Fibroblast of mammary gland (primary cell): ENCODE data around the gene RAC2.

Experiments used
- DNase-seq: peaks from one replicate; pipeline ENCODE4 v3.0.0-alpha.2; 2010; ENCODE audit warnings: low read depth
- H3K4me3 ChIP-seq: 2 replicates; pipeline ENCODE4 v1.5.1; 2011; ENCODE audit warnings: low read depth, mild to moderate bottlenecking, low read length, moderate library complexity; ENCODE audit not compliant: control insufficient read depth
- TF ChIP-seq, protein P1 (sequence below): conservative IDR thresholded peaks from 2 replicates; pipeline ENCODE4 v1.5.1; 2011; ENCODE audit warnings: low read depth, low read length, inconsistent platforms; ENCODE audit not compliant: control insufficient read depth, insufficient read depth

RAC2 gene

DNA sequence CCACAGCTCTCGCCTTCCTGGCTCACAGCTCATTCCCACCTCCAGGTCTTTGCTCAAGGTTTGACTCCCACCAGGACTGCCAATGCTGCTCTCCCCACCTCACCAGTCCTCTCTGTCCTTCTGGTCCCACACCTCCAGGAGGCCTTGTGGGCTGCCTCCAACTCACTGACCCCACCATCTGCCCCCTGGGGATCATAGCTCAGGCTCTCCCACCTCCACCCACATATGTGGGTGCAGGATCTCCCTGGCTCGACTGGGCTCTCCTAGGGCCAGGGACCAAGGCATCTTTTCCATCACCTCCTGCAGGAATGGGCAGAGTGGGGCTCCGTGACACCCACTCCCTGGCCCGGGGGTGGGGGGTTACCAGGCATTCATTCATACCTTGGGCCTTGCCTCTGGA, 18.0 kb downstream of the RAC2 start:
- no peak for DNase-seq
- no peak overlapping the region for H3K4me3 ChIP-seq
- TF ChIP-seq, protein P1, sequence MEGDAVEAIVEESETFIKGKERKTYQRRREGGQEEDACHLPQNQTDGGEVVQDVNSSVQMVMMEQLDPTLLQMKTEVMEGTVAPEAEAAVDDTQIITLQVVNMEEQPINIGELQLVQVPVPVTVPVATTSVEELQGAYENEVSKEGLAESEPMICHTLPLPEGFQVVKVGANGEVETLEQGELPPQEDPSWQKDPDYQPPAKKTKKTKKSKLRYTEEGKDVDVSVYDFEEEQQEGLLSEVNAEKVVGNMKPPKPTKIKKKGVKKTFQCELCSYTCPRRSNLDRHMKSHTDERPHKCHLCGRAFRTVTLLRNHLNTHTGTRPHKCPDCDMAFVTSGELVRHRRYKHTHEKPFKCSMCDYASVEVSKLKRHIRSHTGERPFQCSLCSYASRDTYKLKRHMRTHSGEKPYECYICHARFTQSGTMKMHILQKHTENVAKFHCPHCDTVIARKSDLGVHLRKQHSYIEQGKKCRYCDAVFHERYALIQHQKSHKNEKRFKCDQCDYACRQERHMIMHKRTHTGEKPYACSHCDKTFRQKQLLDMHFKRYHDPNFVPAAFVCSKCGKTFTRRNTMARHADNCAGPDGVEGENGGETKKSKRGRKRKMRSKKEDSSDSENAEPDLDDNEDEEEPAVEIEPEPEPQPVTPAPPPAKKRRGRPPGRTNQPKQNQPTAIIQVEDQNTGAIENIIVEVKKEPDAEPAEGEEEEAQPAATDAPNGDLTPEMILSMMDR, result no peak

DNA sequence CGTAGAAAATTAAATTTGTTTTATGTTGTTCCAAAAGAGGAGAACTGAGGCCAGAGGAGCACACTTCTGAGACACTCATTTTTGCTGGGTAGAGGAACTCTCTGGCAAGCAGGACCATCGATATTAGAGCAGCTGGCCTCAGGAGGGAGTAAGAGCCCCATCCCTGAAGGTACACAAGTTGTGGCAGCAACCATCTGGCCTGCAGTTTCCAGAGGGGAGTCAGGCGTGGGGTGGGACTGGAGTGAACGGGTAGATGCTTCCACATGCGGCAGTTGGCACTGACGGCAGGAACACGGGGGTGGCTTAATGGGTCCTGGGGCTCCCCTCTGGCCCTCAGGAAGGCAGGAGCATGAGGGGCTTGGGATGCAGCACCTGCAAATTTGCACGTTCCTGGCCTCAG, 18.6 kb downstream of the RAC2 start:
- no peak overlapping the region for H3K4me3 ChIP-seq
- TF ChIP-seq, protein P1, result peak; percentile 10
- DNase-seq, result no peak

DNA sequence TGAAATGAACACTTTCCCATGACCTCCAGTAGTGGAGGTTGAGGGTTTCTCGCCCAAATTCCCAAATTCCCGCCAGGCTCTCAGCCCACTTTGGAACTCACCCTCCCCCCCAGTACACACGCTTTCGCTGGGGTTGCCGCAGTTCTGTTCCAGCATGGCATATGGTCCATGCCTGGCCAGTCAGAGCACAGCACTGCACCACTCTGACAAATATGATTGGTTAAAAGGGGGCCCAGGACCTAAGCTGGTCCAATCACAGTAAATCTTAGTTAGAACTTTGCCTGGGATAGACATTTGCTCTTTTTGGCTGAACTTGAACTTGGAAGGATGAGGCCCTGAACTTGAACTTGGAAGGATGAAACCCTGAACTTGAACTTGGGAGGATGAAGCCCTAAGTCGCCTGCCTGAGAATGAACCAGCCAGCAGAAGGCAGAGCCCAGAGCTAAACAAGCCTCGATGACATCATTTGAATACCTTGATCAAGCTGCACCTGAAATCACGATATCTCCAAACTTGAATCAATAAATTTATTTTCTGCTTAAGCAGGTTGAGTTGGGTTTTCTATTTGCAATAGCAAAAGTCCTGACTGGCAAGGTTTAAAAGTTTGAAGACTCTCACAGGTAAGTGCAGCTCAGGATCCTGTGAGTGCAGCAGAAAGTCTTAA, 19.2 kb downstream of the RAC2 start:
- TF ChIP-seq, protein P1, result no peak

DNA sequence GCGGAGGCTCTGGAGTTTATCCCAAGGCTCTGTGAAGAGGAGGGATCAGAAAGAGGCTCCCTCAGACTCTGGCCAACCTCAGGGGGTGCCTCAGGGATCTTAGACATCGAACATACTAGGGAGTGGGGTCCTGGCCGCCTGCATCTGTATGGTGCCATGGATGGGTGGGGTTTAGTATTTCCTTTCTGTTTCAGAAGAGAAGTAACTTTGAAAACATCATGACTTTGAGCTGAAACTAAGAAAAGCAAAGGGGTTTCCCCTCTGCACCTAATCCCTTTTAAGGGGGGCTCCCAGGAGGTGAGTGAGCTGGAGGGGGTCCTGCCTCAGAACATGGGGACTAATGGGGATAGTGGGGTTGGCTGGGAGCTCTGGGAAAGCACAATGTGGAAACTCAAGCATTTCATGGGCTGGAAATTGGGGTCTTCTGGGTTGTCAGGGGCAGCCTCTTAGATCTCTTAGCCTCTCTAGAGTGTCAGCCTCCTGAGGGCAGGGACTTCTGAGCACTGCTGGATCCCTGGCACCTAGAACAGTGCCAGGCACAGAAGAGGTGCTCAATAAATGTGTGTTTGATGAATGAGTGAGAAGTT, 20.0 kb downstream of the RAC2 start:
- H3K4me3 ChIP-seq, result no peak overlapping the region
- TF ChIP-seq, protein P1, result no peak
- DNase-seq, result no peak

More for the DNA sequence above, 19.2 kb downstream of the RAC2 start:
- no peak overlapping the region for H3K4me3 ChIP-seq
- DNase-seq, result no peak

DNA sequence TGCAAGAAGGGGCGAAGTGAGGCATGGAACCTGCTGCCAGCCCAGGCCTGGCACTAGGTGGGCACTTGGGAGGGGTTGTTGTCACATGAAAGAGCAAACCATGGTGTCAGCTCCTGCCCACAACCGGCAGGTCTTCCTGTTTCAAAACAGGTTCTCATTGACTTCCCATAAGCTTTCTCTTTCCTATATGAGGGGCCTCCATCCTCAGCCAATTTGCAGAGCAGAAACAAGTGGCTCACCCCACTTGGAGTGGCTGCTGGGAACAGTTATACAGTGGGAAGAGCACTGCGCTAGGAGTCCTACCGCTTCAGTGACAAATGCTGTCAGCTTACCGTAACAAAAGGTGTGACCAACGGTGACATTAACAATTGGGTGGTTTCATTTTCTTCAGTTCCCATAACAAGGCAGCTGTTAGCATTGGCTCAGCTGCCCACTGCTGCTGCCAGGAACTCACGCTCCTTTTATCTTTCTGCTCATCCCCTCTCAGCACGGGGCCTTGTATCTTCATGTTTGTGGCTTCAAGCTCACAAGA, 21.6 kb downstream of the RAC2 start:
- no peak for DNase-seq
- TF ChIP-seq, protein P1, result no peak
- H3K4me3 ChIP-seq, result no peak overlapping the region

DNA sequence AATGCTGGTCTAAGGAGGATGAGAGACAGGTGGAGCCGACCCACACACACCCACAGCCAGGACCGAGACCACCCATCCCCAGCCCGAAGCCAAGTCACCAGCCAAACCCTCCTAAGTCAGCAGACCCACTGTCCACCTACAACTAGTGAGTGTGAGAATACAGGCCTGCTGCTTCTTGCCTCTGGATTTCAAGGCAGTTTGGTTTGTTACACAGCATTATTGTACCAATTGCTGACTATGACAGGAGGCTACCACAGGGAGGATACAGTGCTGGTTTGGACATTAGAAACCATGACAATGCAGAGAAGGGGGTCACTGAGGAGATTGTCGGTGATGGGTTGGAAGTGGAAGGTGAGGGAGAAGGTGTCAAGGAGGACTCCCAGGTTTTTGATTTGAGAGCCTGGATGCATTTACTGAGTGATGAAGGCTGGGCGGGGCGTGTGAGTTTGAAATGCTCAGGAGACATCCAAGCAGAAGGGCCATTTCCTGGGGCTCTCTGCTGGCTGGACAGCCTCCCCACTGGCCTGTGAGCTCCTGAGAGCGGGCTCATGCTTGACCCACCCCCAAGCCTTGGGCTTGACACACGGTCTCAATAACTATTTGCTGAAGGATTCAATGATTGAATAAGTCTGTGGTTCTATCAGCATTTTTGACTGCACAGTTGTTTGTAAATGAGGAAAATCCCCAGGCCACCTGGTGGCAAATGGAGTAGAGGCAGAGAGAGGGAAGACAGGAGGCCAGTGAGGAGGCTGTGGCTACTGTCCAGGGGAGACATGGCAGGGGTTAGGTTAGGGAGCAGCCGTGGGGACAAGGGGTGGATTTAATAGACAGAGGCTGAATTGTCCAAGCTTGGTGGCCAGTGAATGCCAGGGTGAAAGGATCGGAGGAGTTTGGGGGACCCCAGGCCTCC, 22.4 kb downstream of the RAC2 start:
- TF ChIP-seq, protein P1, result no peak
- no peak for DNase-seq
- H3K4me3 ChIP-seq, result no peak overlapping the region
